ENCODE data around the gene MYOT. TPM values are rescaled to one million over a fixed set of nuclear protein-coding genes. Genes with fewer than 3 reads are reported as not detected.

Gene MYOT
- total RNA-seq, 2 donors from 2014 or later: 0.35 to 3.2 TPM

DNA sequence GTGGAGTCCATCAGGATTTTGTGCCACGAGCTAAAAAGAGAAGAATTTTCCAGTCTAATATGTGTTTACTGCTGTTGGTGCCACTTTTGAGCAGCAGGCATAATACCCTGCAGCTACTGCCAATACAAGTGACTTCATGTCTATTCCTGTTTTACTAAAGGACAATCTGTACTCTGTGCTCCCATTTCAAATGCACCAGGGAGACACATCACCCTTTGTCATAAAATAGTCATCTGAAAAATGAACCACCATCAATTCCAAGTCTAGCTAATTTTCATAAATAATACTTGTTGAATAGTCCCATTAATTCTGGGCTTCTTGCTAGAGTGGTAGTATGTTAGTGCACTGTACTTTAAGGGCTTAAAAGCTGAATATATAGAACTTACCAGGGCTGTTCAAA is 12.7 kb downstream of the MYOT start:
- intact Hi-C loops (cut with DNase I): no loop called here
- no peak overlapping the region for H3K4me3 ChIP-seq
- H3K4me1 ChIP-seq: no peaks in the 10 kb centered on the region
- H3K36me3 ChIP-seq: no peaks in the 10 kb centered on the region
- H3K9ac ChIP-seq (ENCODE audit: low read depth in 2 of 2, low read length in 2 of 2): no peak overlapping the region
- H3K9me3 ChIP-seq: no peaks in the 10 kb centered on the region
- H3K27me3 ChIP-seq: no peaks in the 10 kb centered on the region
- no peak for TF ChIP-seq CTCF (IDR thresholded peaks at IDR 0.05)
- no peak overlapping the region for H3K27ac ChIP-seq
- DNase-seq: no peak

- Histone ChIP-seq H3K9ac (ENCODE audit: low read depth in 2 of 2, low read length in 2 of 2) (no peak overlapping the region), H3K27me3 (no peaks in the 10 kb centered on the region)
- DNase-seq: no peak
These were observed 20.2 kb downstream of the MYOT start for GRCh38 chr5:137887831-137888230.

GRCh38 chr5:137888466-137888862 is 20.8 kb downstream of the MYOT start:
- peak overlapping the region; percentile 29 for H3K4me3 ChIP-seq

More at GRCh38 chr5:137887831-137888230, 20.2 kb downstream of the MYOT start:
- no peak for TF ChIP-seq CTCF (IDR thresholded peaks at IDR 0.05)
- no peak overlapping the region for H3K4me3 ChIP-seq
- no peaks in the 10 kb centered on the region for H3K36me3 ChIP-seq
- no peaks in the 10 kb centered on the region for H3K9me3 ChIP-seq
- H3K27ac ChIP-seq: no peak overlapping the region
- no peaks in the 10 kb centered on the region for H3K4me1 ChIP-seq
- intact Hi-C loops (cut with DNase I): no loop called here

GRCh38 chr5:137888863-137889759 is 21.5 kb downstream of the MYOT start, which contains the start of gene PKD2L2:
Gene PKD2L2 (plus strand): TSS chr5:137889457. CDS start chr5:137889492, 35 bp downstream.
- DNase-seq: peak; percentile 65
- intact Hi-C loops (cut with DNase I): no loop called here
- Histone ChIP-seq H3K4me1 (no peaks in the 10 kb centered on the region), H3K9me3 (no peaks in the 10 kb centered on the region), H3K36me3 (no peaks in the 10 kb centered on the region), H3K9ac (ENCODE audit: low read depth in 2 of 2, low read length in 2 of 2) (peak within 1 kb of the TSS in 1 of 2 donors; percentile 60), H3K4me3 (peak within 1 kb of the TSS; percentile 29), H3K27me3 (no peaks in the 10 kb centered on the region), H3K27ac (peak within 1 kb of the TSS; percentile 51)
- TF ChIP-seq CTCF (IDR thresholded peaks at IDR 0.05): no peak

More at GRCh38 chr5:137888466-137888862, 20.8 kb downstream of the MYOT start:
- Histone ChIP-seq H3K4me1 (no peaks in the 10 kb centered on the region), H3K36me3 (no peaks in the 10 kb centered on the region), H3K9me3 (no peaks in the 10 kb centered on the region), H3K9ac (ENCODE audit: low read depth in 2 of 2, low read length in 2 of 2) (peak overlapping the region in 1 of 2 donors; percentile 1), H3K27me3 (no peaks in the 10 kb centered on the region), H3K27ac (peak overlapping the region; percentile 51)
- no peak for TF ChIP-seq CTCF (IDR thresholded peaks at IDR 0.05)
- no peak for DNase-seq
- intact Hi-C loops (cut with DNase I): no loop called here

DNA sequence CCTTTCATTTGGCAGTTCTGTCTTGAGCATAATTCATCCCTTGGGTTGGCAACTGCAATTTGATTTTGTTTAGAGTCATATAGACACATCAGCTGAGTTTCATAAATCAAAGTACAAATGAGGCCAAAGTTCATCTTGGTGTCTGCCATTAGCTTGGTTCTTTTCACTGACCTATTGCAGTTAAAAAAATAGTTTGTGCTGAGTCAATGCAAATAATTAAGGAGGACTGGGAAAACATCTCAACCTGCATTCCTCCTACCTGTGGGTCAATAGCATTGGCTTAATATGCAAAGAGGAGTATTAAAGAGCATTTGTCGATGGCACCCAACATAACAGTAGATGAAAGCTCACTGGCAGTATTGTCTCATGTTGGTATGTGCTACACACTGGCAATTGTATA is 23.2 kb downstream of the MYOT start:
- no peak for TF ChIP-seq CTCF (IDR thresholded peaks at IDR 0.05)
- no peak overlapping the region for H3K27ac ChIP-seq

More for the DNA sequence above, 23.2 kb downstream of the MYOT start:
- Histone ChIP-seq H3K36me3 (no peaks in the 10 kb centered on the region), H3K9ac (ENCODE audit: low read depth in 2 of 2, low read length in 2 of 2) (no peak overlapping the region), H3K9me3 (no peaks in the 10 kb centered on the region), H3K27me3 (no peaks in the 10 kb centered on the region), H3K4me3 (no peak overlapping the region), H3K4me1 (no peaks in the 10 kb centered on the region)
- no peak for DNase-seq
- intact Hi-C loops (cut with DNase I): no loop called here
